K562 (cell line): ENCODE data around the gene HMG20B. TPM values are rescaled to one million over a fixed set of nuclear protein-coding genes. Genes with fewer than 3 reads are reported as not detected.
A peak's percentile ranks its signal among the peaks of the same experiment; 100 is the strongest.

ENCODE experiments used
- CBFA2T2 ChIP-seq: fragments of 450-650 bp; conservative IDR thresholded peaks from 2 replicates; pipeline ENCODE4 v1.6.1; 2017; ENCODE audit warnings: mild to moderate bottlenecking
- PHTF2 ChIP-seq: fragments of 250-450 bp; sonication (Bioruptor Pico); IDR thresholded peaks from 2 replicates; pipeline ENCODE4 v1.5.0; 2021; ENCODE audit warnings: mild to moderate bottlenecking
- ZNF766 ChIP-seq: fragments of 200-800 bp; sonication (Bioruptor generic); conservative IDR thresholded peaks from 2 replicates; pipeline ENCODE4 v1.6.1; 2016; ENCODE audit warnings: missing genetic modification characterization, missing compliant biosample characterization
- polyA plus RNA-seq, 8 experiments: library from polyadenylated mRNA; depleted of rRNA in 4 of 8; stranded (reverse) in 5 of 8; unstranded in 3 of 8; fragments of >200 nt; fragmentation: Nextera tagmentation in 2 of 8; fragmentation: Illumina TruSeq in 1 of 8; extraction: Ambion mirVana in 2 of 8; extraction: Trizol in 1 of 8; gene quantifications; 2 replicates each; pipeline versions ENCODE4 v1.2.1 to v1.2.3, GENCODE V29; 2011 to 2014; ENCODE audit warnings: inconsistent platforms in 1 of 8, missing spikeins in 1 of 8
- total RNA-seq, 7 experiments: library from RNA; depleted of rRNA in 6 of 7; stranded (reverse); fragments of >200 nt in 6 of 7; fragmentation: Illumina TruSeq in 2 of 7; extraction: Trizol in 2 of 7; gene quantifications; 2 replicates each; pipeline versions ENCODE4 v1.2.1 to v1.2.3, GENCODE V29; 2011 to 2021; ENCODE audit warnings: low replicate concordance in 1 of 7
- TF ChIP-seq, protein P1 (sequence below), 2 experiments: fragments of 450-650 bp; IDR thresholded peaks; 2 replicates each; pipeline ENCODE4 v1.6.1; 2016; ENCODE audit warnings: mild to moderate bottlenecking in 2 of 2, borderline replicate concordance in 1 of 2, low read depth in 1 of 2, moderate library complexity in 1 of 2
- TF ChIP-seq, protein P2 (sequence below): sonication (generic); formaldehyde crosslinking; IDR thresholded peaks from 2 replicates; pipeline ENCODE4 v1.8.1; 2023; ENCODE audit warnings: mild to moderate bottlenecking, missing genetic modification reagents
- TF ChIP-seq, protein P3 (sequence below): fragments of 250-450 bp; sonication (Bioruptor Pico); IDR thresholded peaks from 2 replicates; pipeline ENCODE4 v1.5.0; 2020; ENCODE audit warnings: mild to moderate bottlenecking, borderline replicate concordance
- TF ChIP-seq, protein P4 (sequence below): sonication (generic); formaldehyde crosslinking; IDR thresholded peaks from 2 replicates; pipeline ENCODE4 v1.8.1; 2023; ENCODE audit warnings: mild to moderate bottlenecking, missing genetic modification reagents

The HMG20B gene
- total and polyA plus RNA-seq, 9 of the 15 experiments (the other 6 are each of a cell fraction or from before 2014, with no cell fraction given) = 0.35 to 172 (median 38.6) TPM

DNA sequence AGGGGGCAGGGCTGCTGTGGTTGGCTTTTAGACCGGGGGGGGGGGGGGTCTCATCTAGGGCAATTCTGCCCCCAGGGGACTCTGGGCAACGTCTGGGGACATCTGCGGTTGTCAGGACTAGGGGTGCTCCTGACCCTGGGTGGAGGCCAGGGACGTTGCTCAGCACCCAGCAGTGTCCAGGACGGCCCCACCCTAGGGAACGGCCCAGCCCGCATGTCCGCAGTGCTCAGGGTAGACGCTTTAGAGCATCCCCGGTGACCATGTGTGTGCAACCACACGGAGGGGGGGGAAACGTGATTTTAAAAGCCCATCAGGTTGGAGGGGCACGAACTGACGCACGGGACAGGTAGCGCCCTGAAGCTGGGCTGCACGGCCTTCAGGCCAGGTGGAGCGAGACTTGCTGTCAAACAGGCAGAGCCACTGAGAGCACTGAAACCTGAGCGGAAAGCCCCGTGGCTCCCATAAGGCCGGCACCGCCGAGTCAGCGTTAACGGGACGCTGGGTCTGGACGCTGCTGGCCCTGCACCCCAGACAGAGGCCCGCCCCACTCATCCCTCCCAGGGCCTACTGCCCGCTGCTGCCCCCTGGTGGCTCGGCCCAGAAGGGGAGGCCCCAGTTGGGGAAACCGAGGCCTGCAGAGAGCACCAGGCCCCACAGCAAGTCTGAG lies 45.5 kb downstream of the HMG20B start (continued):
- TF ChIP-seq, protein P1, sequence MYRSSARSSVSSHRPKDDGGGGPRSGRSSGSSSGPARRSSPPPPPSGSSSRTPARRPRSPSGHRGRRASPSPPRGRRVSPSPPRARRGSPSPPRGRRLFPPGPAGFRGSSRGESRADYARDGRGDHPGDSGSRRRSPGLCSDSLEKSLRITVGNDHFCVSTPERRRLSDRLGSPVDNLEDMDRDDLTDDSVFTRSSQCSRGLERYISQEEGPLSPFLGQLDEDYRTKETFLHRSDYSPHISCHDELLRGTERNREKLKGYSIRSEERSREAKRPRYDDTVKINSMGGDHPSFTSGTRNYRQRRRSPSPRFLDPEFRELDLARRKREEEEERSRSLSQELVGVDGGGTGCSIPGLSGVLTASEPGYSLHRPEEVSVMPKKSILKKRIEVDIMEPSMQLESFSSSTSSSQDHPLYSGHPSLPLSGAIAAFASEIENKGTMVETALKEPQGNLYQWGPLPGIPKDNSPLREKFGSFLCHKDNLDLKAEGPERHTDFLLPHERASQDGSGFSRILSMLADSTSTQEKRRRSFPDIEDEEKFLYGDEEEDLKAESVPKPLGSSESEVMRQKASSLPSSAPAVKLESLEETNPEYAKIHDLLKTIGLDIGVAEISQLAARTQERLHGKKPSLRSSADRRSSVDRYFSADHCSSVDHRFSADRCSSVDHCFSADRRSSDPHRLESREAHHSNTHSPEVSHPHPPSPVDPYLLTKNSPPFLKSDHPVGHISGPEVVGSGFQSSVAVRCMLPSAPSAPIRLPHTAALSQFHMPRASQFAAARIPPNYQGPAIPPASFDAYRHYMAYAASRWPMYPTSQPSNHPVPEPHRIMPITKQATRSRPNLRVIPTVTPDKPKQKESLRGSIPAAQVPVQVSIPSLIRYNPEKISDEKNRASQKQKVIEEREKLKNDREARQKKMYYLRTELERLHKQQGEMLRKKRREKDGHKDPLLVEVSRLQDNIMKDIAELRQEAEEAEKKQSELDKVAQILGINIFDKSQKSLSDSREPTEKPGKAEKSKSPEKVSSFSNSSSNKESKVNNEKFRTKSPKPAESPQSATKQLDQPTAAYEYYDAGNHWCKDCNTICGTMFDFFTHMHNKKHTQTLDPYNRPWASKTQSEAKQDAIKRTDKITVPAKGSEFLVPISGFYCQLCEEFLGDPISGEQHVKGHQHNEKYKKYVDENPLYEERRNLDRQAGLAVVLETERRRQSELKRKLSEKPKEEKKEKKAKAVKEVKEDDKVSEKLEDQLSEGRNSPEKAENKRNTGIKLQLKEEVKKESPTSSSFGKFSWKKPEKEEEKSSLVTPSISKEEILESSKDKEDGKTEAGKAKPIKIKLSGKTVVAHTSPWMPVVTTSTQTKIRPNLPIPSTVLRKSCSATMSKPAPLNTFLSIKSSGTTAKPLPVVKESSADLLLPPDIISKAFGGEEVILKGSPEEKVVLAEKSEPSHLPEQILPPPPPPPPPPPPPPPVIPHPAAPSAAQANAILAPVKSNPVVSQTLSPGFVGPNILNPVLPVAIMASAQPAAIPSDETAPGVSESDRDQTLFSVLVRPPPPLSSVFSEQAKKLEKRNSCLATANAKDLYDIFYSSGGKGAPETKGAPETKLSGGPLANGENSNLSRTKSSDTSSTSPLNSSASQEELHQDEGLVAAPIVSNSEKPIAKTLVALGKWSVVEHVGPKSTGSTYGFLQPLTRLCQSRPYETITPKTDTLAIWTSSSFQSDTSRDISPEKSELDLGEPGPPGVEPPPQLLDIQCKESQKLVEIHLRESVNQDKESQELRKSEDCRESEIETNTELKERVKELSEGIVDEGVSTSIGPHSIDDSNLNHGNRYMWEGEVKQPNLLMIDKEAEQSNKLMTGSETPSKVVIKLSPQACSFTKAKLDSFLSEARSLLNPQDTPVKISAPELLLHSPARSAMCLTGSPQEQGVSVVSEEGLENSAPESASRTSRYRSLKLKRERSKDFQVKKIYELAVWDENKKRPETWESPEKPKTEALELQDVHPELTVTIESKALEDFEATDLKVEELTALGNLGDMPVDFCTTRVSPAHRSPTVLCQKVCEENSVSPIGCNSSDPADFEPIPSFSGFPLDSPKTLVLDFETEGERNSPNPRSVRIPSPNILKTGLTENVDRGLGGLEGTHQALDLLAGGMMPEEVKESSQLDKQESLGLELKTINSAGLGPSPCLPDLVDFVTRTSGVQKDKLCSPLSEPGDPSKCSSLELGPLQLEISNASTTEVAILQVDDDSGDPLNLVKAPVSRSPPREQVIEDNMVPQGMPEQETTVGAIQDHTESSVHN (IDR thresholded peaks at IDR 0.05; ENCODE audit: borderline replicate concordance in 1 of 2, low read depth in 1 of 2) = no peak
- TF ChIP-seq, protein P2, sequence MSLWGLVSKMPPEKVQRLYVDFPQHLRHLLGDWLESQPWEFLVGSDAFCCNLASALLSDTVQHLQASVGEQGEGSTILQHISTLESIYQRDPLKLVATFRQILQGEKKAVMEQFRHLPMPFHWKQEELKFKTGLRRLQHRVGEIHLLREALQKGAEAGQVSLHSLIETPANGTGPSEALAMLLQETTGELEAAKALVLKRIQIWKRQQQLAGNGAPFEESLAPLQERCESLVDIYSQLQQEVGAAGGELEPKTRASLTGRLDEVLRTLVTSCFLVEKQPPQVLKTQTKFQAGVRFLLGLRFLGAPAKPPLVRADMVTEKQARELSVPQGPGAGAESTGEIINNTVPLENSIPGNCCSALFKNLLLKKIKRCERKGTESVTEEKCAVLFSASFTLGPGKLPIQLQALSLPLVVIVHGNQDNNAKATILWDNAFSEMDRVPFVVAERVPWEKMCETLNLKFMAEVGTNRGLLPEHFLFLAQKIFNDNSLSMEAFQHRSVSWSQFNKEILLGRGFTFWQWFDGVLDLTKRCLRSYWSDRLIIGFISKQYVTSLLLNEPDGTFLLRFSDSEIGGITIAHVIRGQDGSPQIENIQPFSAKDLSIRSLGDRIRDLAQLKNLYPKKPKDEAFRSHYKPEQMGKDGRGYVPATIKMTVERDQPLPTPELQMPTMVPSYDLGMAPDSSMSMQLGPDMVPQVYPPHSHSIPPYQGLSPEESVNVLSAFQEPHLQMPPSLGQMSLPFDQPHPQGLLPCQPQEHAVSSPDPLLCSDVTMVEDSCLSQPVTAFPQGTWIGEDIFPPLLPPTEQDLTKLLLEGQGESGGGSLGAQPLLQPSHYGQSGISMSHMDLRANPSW (CRISPR knock-in tag) = no peak
- TF ChIP-seq CBFA2T2 = no peak
- TF ChIP-seq, protein P3, sequence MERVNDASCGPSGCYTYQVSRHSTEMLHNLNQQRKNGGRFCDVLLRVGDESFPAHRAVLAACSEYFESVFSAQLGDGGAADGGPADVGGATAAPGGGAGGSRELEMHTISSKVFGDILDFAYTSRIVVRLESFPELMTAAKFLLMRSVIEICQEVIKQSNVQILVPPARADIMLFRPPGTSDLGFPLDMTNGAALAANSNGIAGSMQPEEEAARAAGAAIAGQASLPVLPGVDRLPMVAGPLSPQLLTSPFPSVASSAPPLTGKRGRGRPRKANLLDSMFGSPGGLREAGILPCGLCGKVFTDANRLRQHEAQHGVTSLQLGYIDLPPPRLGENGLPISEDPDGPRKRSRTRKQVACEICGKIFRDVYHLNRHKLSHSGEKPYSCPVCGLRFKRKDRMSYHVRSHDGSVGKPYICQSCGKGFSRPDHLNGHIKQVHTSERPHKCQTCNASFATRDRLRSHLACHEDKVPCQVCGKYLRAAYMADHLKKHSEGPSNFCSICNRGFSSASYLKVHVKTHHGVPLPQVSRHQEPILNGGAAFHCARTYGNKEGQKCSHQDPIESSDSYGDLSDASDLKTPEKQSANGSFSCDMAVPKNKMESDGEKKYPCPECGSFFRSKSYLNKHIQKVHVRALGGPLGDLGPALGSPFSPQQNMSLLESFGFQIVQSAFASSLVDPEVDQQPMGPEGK = no peak
- TF ChIP-seq PHTF2 (CRISPR knock-in tag) = no peak
- no peak for TF ChIP-seq ZNF766
- TF ChIP-seq, protein P4, sequence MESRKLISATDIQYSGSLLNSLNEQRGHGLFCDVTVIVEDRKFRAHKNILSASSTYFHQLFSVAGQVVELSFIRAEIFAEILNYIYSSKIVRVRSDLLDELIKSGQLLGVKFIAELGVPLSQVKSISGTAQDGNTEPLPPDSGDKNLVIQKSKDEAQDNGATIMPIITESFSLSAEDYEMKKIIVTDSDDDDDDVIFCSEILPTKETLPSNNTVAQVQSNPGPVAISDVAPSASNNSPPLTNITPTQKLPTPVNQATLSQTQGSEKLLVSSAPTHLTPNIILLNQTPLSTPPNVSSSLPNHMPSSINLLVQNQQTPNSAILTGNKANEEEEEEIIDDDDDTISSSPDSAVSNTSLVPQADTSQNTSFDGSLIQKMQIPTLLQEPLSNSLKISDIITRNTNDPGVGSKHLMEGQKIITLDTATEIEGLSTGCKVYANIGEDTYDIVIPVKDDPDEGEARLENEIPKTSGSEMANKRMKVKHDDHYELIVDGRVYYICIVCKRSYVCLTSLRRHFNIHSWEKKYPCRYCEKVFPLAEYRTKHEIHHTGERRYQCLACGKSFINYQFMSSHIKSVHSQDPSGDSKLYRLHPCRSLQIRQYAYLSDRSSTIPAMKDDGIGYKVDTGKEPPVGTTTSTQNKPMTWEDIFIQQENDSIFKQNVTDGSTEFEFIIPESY = peak; percentile 93
